Activated T-cell treated with anti-CD3 and anti-CD28 coated beads, Interleukin-2, amount 50 U/mL, for 4 hours (primary cell): ENCODE measurements around the gene KCNJ14. TPM values are rescaled to one million over a fixed set of nuclear protein-coding genes. Genes with fewer than 3 reads are reported as not detected.

ENCODE experiments used
- ATAC-seq, 2 donors: fragments of 200-7000 bp; cut with Tn5 transposase; one replicate each; pipeline ENCODE4 v1.10.0; 2021
- DNase-seq: peaks from one replicate; pipeline ENCODE4 v3.0.0-alpha.2; 2020
- H3K27me3 Mint-ChIP-seq: one replicate; pipeline ENCODE4 v1.8.0; 2021; ENCODE audit warnings: low read depth, mixed read lengths
- H3K36me3 Mint-ChIP-seq: one replicate; pipeline ENCODE4 v1.8.0; 2022; ENCODE audit warnings: mixed read lengths; ENCODE audit not compliant: insufficient read depth
- H3K4me1 Mint-ChIP-seq: one replicate; pipeline ENCODE4 v1.8.0; 2021; ENCODE audit warnings: low read depth, mixed read lengths
- H3K4me3 Mint-ChIP-seq: one replicate; pipeline ENCODE4 v1.8.0; 2021; ENCODE audit warnings: mild to moderate bottlenecking, moderate library complexity, mixed read lengths
- H3K9me3 Mint-ChIP-seq: one replicate; pipeline ENCODE4 v1.8.0; 2021; ENCODE audit warnings: mixed read lengths
- total RNA-seq, 3 donors: library from RNA; stranded (reverse); gene quantifications; one replicate each; pipeline ENCODE4 v1.2.1, GENCODE V29; 2021

The KCNJ14 gene
- total RNA-seq, 3 donors from 2014 or later, result 3.1 to 3.3 (median 3.3) TPM

GRCh38 chr19:48471836-48472235 lies 16.5 kb downstream of the KCNJ14 start:
- no peaks in the 10 kb centered on the region for H3K27me3 Mint-ChIP-seq
- no peaks in the 10 kb centered on the region for H3K9me3 Mint-ChIP-seq
- no peak overlapping the region for H3K4me3 Mint-ChIP-seq
- peaks cover 22% of the 10 kb centered on the region for H3K4me1 Mint-ChIP-seq
- no peak for ATAC-seq
- no peak for DNase-seq
- peaks cover 12% of the 10 kb centered on the region for H3K36me3 Mint-ChIP-seq

GRCh38 chr19:48473161-48473966 lies 18.0 kb downstream of the KCNJ14 start:
- DNase-seq, result no peak
- Mint-ChIP-seq H3K4me3 (no peak overlapping the region), H3K9me3 (no peaks in the 10 kb centered on the region), H3K36me3 (peaks cover 12% of the 10 kb centered on the region), H3K4me1 (peaks cover 16% of the 10 kb centered on the region), H3K27me3 (no peaks in the 10 kb centered on the region)
- no peak for ATAC-seq

DNA sequence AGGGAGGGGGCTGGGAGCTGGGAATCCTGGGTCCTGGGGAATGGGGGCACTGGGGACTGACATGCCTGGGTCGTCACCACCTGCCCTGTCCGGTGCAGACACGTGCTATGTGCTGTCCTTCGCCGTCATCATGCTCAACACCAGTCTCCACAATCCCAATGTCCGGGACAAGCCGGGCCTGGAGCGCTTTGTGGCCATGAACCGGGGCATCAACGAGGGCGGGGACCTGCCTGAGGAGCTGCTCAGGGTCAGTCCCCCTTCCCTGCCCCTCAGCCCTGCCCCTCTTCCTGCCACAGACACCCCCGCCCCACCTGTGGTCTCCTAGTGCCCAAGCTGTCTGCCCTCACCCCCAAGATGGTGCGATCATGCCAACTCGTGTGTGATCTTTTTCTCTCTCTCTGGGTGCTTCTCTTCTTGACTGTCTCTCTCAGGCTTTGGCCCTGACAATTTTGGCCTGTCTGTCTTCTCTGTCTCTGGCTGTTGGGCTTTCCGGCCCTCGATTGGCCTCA lies 18.8 kb downstream of the KCNJ14 start:
- no peaks in the 10 kb centered on the region for H3K9me3 Mint-ChIP-seq
- H3K4me3 Mint-ChIP-seq, result no peak overlapping the region
- H3K4me1 Mint-ChIP-seq, result peaks cover 12% of the 10 kb centered on the region
- H3K27me3 Mint-ChIP-seq, result no peaks in the 10 kb centered on the region
- peaks cover 12% of the 10 kb centered on the region for H3K36me3 Mint-ChIP-seq
- ATAC-seq (no peak), DNase-seq (no peak)

DNA sequence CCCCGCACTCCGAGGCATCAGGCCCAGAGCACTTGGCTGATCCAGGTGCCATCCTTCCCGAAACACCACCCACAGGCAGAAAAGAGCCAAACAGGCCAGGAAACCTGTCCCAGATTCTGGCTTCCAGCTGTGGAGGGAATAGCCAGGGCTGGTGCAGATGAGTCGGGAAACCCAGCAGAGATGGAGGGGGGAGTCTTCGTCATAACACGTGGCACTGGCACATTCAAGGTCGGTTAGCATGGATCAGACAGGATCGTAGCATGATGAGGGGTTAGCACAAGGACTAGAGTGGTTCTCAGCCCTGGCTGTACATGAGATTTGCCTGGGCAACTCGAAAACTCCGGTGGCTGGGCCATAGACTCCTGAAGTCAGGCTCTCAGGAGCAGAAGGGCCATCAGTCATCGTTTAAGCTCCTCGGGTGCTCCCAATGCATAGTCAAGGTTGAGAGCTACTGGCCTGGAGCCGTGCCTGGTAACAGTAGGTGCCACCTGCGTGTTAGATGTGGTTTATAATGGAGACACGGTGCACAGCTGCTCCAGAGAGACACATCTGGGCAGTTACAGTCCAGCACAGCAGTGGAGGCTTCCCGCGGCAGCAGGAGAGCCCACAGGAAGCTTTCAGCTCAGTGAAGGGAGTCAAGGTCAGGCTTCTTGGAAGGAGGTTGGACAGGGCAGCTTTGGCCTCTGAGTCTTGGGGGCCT lies 20.1 kb downstream of the KCNJ14 start:
- DNase-seq, result no peak
- Mint-ChIP-seq H3K4me3 (no peak overlapping the region), H3K36me3 (peaks cover 14% of the 10 kb centered on the region), H3K27me3 (no peaks in the 10 kb centered on the region), H3K4me1 (peaks cover 7% of the 10 kb centered on the region), H3K9me3 (no peaks in the 10 kb centered on the region)
- ATAC-seq, result no peak

DNA sequence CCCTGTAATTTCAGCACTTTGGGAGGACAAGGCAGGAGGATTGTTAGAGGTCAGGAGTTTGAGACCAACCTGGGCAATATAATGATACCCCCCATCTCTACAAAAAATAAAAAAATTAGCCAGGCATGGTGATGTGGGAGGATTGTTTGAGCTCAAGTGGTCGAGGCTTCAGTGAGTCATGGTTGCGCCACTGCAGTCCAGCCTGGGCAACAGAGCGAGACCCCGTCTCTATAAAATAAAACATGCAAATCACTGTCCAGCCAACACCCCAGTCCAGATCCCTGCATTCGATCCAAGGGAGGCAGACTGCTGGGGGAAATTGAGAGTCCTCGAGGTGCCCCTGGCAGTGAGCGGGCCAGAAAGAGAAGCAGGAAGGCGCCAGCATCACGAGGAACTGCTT lies 20.8 kb downstream of the KCNJ14 start:
- DNase-seq (no peak), ATAC-seq (no peak)
- H3K27me3 Mint-ChIP-seq, result no peaks in the 10 kb centered on the region
- peaks cover 9% of the 10 kb centered on the region for H3K4me1 Mint-ChIP-seq
- H3K4me3 Mint-ChIP-seq, result no peak overlapping the region
- H3K36me3 Mint-ChIP-seq, result peaks cover 11% of the 10 kb centered on the region
- no peaks in the 10 kb centered on the region for H3K9me3 Mint-ChIP-seq

DNA sequence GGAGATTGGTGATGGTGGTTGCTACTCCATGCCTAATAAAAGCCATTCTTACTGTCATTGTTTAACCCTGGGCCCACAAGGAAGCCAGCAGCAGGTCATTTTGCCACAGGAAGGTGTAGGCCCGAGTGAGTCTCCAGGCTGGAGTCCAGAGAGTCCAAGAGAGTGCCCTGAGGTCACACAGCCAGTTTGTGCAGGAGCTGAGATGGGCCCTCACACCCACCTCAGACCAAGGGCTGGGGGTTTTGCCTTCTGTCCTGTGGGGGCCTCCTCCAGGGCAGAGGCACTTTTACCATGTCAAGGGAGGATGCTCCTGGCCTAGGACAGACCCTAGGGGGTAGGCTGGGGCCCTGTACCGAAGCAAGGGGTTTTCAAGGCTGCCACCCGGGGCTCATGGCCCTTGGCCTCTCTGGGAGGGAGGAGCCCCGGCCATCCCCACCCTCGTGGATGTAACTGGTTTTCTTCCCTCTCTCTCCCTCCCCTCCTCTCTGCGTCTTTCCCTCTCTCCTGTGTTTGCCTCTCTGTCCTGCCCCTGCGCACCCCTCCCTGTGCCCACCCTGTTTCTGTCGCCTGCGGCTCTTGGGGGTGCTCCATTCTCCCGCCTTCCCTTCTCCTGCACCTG lies 21.8 kb downstream of the KCNJ14 start:
- Mint-ChIP-seq H3K4me3 (no peak overlapping the region), H3K9me3 (no peaks in the 10 kb centered on the region), H3K36me3 (peaks cover 11% of the 10 kb centered on the region), H3K27me3 (no peaks in the 10 kb centered on the region), H3K4me1 (peaks cover 16% of the 10 kb centered on the region)
- DNase-seq (no peak), ATAC-seq (no peak)

GRCh38 chr19:48477698-48478338 lies 22.4 kb downstream of the KCNJ14 start:
- Mint-ChIP-seq H3K4me1 (peaks cover 17% of the 10 kb centered on the region), H3K4me3 (no peak overlapping the region), H3K9me3 (no peaks in the 10 kb centered on the region)

DNA sequence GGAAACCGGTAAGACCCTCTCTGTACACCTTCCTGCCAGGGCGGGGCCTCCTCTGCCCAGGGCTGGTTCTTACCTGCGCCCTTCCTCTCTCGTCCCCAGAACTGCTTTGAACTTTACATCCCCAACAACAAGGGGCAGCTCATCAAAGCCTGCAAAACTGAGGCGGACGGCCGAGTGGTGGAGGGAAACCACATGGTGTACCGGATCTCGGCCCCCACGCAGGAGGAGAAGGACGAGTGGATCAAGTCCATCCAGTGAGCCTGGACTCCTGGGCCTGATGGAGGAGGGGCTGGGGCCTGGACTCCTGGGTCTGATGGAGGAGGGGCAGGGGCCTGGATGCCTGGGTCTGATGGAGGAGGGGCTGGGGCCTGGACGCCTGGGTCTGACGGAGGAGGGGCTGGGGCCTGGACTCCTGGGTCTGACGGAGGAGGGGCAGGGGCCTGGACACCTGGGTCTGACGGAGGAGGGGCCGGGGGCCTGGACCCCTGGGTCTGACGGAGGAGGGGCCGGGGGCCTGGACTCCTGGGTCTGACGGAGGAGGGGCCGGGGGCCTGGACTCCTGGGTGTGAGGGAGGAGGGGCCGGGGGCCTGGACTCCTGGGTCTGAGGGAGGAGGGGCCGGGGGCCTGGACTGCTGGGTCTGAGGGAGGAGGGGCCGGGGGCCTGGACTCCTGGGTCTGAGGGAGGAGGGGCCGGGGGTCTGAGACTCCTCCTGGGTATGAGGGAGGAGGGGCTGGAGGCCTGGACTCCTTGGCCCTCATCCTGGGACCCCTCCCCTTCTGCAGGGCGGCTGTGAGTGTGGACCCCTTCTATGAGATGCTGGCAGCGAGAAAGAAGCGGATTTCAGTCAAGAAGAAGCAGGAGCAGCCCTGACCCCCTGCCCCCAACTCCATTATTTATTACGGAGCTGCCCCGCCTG lies 23.2 kb downstream of the KCNJ14 start:
- peaks cover 17% of the 10 kb centered on the region for H3K4me1 Mint-ChIP-seq
- no peak for ATAC-seq
- H3K36me3 Mint-ChIP-seq, result peaks cover 7% of the 10 kb centered on the region
- H3K27me3 Mint-ChIP-seq, result no peaks in the 10 kb centered on the region
- H3K4me3 Mint-ChIP-seq, result no peak overlapping the region
- no peaks in the 10 kb centered on the region for H3K9me3 Mint-ChIP-seq
- DNase-seq, result no peak

More at GRCh38 chr19:48477698-48478338, 22.4 kb downstream of the KCNJ14 start:
- no peak for ATAC-seq
- no peaks in the 10 kb centered on the region for H3K27me3 Mint-ChIP-seq
- no peak for DNase-seq
- peaks cover 8% of the 10 kb centered on the region for H3K36me3 Mint-ChIP-seq

DNA sequence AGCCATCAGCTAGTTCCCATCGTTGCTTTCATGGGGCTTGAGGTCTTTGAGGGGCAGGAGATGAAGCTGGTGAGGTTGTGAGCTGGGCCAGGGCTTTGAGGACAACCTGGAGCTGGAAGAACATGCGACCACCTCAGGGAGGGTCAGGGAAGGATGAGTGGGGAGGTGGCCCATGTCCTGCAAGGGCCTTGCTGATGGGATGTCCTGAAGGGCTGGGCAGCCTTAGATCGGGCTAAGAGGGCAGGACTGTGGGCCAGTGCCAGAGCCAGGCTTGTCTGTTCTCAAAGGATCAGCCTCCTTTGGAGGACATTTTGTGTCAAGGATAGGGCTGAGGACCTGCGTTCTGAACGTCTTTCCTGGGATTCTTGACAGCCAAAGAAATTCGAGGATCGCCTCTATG lies 24.3 kb downstream of the KCNJ14 start:
- Mint-ChIP-seq H3K9me3 (no peaks in the 10 kb centered on the region), H3K4me3 (peak overlapping the region; percentile 83)
- no peak for ATAC-seq

DNA sequence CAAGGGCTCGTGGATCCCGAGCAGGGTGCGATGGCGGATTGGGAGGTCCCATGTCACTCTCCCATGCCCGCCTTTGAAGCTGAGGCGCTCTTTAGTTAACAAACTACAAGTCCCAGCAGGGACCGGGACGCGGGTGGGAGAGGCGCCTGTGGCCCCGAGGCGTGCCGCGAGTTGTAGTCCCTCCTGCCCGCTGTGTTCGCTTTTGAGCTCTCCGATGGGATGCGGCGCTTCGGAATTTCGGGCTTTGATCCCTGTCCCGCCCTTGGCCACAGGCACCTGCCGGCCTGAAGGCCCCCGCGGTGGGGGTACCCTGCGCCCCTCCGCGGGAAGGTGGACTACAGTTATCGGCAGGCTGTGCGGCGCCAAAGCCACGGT lies 24.8 kb downstream of the KCNJ14 start:
- H3K4me1 Mint-ChIP-seq, result peaks cover 16% of the 10 kb centered on the region
- H3K9me3 Mint-ChIP-seq, result no peaks in the 10 kb centered on the region
- H3K36me3 Mint-ChIP-seq, result peaks cover 3% of the 10 kb centered on the region
- H3K27me3 Mint-ChIP-seq, result no peaks in the 10 kb centered on the region
- DNase-seq (no peak), ATAC-seq (peak; percentile 61 to 62)
- peak overlapping the region; percentile 83 for H3K4me3 Mint-ChIP-seq

More for the DNA sequence above, 24.3 kb downstream of the KCNJ14 start:
- no peak for DNase-seq
- Mint-ChIP-seq H3K36me3 (peaks cover 3% of the 10 kb centered on the region), H3K27me3 (no peaks in the 10 kb centered on the region), H3K4me1 (peaks cover 16% of the 10 kb centered on the region)

GRCh38 chr19:48480558-48481500 lies 25.5 kb downstream of the KCNJ14 start:
- Mint-ChIP-seq H3K27me3 (no peaks in the 10 kb centered on the region), H3K4me1 (peaks cover 16% of the 10 kb centered on the region), H3K36me3 (peaks cover 1% of the 10 kb centered on the region), H3K4me3 (peak overlapping the region; percentile 83), H3K9me3 (no peaks in the 10 kb centered on the region)
- DNase-seq, result peak; percentile 36
- peak; percentile 86 to 87 for ATAC-seq

DNA sequence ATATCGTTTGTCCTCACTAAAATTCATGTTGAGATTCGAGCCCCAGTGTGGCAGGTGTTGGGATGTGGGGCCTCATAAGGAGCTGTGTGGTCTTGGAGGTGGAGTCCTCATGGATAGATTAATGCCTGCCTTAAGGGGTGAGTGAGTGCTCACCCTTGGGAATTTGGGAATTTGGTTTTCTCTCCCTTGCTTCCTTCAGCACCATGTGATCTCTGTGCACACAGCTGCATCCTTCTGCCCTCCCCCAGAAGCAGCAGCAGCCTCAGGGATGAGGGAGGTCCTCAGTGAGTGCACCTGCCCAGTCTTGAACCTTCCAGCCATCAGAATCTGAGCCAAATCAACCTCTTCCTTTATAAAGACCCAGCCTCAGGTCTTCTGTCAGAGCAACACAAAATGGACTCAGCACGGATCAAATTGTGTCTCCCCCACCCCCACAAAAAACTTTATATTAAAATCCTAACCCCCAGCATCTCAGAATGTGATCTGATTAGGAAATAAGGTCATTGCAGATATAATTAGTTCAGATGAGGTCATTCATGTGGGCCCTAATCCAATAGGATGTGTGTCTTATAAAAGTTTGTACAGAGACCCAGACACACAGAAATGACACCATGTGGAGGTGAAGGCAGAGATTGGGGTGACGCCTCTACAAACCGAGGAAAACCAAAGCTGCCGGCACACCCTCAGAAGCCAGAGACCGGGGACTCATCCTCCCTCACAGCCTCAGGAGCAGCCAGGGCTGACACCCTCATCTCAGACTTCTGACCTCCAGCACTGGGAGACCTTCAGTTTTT lies 26.7 kb downstream of the KCNJ14 start:
- Mint-ChIP-seq H3K4me3 (peak overlapping the region; percentile 83), H3K36me3 (peaks cover 1% of the 10 kb centered on the region)

More for the DNA sequence above, 26.7 kb downstream of the KCNJ14 start:
- no peaks in the 10 kb centered on the region for H3K27me3 Mint-ChIP-seq
- H3K4me1 Mint-ChIP-seq, result peaks cover 16% of the 10 kb centered on the region
- DNase-seq, result no peak
- no peak for ATAC-seq
- no peaks in the 10 kb centered on the region for H3K9me3 Mint-ChIP-seq
